Thymus (tissue), 14 donors: ENCODE data around the gene C1orf87. TPM values are rescaled to one million over a fixed set of nuclear protein-coding genes. Genes with fewer than 3 reads are reported as not detected.

Experiments
- DNase-seq, 9 donors: peaks; one replicate each; pipeline ENCODE4 v3.0.0-alpha.2; 2013; ENCODE audit warnings: low spot score in 9 of 9, low read depth in 6 of 9, missing footprints in 1 of 9
- H3K27ac ChIP-seq, 2 donors: one replicate each; pipeline ENCODE4 v1.5.1; 2013; ENCODE audit warnings: control low read depth in 1 of 2, low read depth in 1 of 2, low read length in 1 of 2, mild to moderate bottlenecking in 1 of 2, moderate library complexity in 1 of 2
- H3K27me3 ChIP-seq, 2 donors: one replicate each; pipeline ENCODE4 v1.5.1; 2013; ENCODE audit warnings: low read length in 1 of 2; ENCODE audit not compliant: control insufficient read depth in 2 of 2, insufficient read depth in 1 of 2
- H3K36me3 ChIP-seq, 2 donors: one replicate each; pipeline ENCODE4 v1.5.1; 2013; ENCODE audit warnings: low read length in 1 of 2, mild to moderate bottlenecking in 1 of 2, moderate library complexity in 1 of 2; ENCODE audit not compliant: control insufficient read depth in 2 of 2, insufficient read depth in 2 of 2
- H3K4me1 ChIP-seq, 2 donors: one replicate each; pipeline ENCODE4 v1.5.1; 2013; ENCODE audit warnings: low read length in 2 of 2; ENCODE audit not compliant: control insufficient read depth in 2 of 2, insufficient read depth in 2 of 2
- H3K4me3 ChIP-seq, 2 donors: one replicate each; pipeline ENCODE4 v1.5.1; 2013; ENCODE audit warnings: low read length in 2 of 2, control low read depth in 1 of 2, mild to moderate bottlenecking in 1 of 2
- H3K9me3 ChIP-seq, 2 donors: one replicate each; pipeline ENCODE4 v1.5.1; 2013; ENCODE audit warnings: low read length in 1 of 2, mild to moderate bottlenecking in 1 of 2; ENCODE audit not compliant: control insufficient read depth in 2 of 2, insufficient read depth in 1 of 2
- WGBS: extraction: QIAGEN DNeasy Blood & Tissue Kit; methylation state at CpG from one replicate; pipeline ENCODE4 v1.1.7; 2013; 5-methylcytosine and 5-hydroxymethylcytosine counted together
- long read RNA-seq, 10 donors: transcript quantifications; one replicate each; lab custom pipeline, GENCODE V29; 2026
- polyA plus RNA-seq: library from polyadenylated mRNA; stranded (reverse); fragments of 200-250 nt; gene quantifications from one replicate; pipeline ENCODE4 v1.2.3, GENCODE V29; 2013
- total RNA-seq: library from RNA; stranded (reverse); fragments of 120-200 nt; gene quantifications from one replicate; pipeline ENCODE4 v1.2.4, GENCODE V29; 2013
- donor health status: healthy.

C1orf87 gene, protein sequence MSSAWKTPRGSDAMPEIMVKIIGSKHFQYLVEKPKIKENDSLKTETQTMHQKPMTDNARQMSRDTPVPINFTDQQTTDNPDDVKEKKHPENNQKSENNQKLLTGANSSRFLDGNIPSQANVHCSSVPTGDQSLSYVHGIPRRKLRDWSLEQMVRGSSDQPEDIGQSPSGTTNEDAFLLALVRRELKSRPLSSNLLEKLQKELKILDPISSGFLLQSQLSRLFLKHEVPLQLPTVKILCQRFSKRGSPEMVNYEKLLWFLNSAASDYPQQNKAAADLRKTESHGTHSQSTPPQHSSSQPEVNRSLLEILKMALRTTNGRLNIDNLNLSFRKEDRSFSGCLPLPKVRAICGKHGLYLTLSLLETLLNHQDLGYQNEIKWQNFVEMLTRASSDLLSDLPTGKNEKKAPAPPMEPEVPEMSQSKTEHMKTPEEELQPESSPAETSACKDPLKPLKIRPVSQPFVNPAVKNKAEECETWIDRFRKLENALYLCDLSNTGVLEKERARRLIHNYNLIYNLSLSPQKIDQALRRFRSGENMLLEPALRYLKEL
- total RNA-seq (0.09 TPM), polyA plus RNA-seq (0.11 TPM)
- long read RNA-seq, donor 1: 0 reads
- long read RNA-seq, donor 2: 0 reads
- long read RNA-seq, donor 3: 0 reads
- long read RNA-seq, donor 4: 0 reads
- long read RNA-seq, donor 5: 0 reads
- long read RNA-seq, donor 6: 0 reads
- long read RNA-seq, donor 7: 0 reads
- long read RNA-seq, donor 8: 0 reads
- long read RNA-seq, donor 9: 0 reads
- long read RNA-seq, donor 10: 0 reads

DNA sequence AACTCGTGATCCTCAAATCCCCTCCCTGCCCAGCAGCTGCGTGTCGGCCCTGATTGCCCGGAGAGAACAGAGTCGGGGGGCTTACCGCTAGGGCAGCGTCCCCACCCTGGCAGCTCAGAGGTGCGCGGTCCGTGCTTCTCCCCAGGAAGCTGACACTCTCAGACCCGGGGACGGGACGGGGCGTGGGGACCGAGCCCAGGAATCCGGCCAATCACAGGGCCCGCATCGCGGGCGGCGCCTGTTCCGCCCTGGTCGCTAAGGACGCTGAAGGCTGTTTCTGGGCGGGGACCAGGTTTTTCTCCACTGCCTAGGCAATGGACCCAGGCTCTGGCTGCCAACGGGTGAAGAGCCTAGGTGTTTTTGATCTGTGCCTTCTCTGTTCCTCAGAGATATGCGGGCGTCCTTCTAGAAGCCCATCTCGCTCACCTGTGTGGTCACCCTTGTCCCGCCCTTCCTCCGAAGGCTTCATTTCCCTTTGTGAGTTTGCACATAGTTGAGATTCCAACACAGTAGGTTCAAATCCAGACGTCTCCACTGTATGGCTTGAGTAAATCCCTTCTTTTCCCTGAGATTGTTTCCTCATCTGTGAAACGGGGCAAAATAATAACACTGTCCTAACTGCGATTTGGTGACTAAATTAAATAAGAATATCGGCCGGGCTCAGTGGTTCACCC is at the start of gene C1orf87:
C1orf87 (minus strand) TSS at position 166 of the 674 bp plus-strand sequence. CDS start 1,127 bp downstream, outside the sequence.
- H3K9me3 ChIP-seq: no peaks in the 10 kb centered on the region
- no peak within 1 kb of the TSS for H3K27ac ChIP-seq
- 24% methylated on average over 36 of the region's 36 CpGs for WGBS
- H3K27me3 ChIP-seq: peaks cover 6 to 26% of the 10 kb centered on the region in 2 donors
- no peak within 1 kb of the TSS for H3K4me3 ChIP-seq
- H3K4me1 ChIP-seq: peaks cover 0 to 5% of the 10 kb centered on the region in 2 donors
- DNase-seq: no peak
- H3K36me3 ChIP-seq: no peaks in the 10 kb centered on the region

DNA sequence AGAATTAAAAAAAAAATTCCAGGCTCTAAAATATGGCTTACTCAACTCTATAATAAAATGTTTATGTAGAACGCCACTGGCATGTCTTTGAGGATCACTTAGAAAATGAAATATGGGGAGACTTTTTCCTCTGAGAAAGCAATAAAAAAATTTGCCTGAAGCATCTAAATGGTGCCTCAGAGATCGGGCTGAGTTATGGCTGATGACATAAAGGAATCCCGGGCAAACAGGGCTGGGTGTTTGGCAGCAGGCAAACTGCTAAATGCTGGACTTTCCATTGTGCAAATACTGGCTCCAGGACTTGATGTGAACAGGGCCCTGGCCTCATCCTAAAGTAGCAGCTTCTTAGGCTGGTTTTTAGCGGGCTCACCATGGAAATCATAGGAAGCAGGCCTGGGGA is 44.5 kb upstream of the C1orf87 start:
- WGBS: 96% methylated on average over 4 of the region's 4 CpGs
- H3K27me3 ChIP-seq: no peaks in the 10 kb centered on the region
- H3K9me3 ChIP-seq: no peaks in the 10 kb centered on the region
- H3K4me1 ChIP-seq: no peaks in the 10 kb centered on the region
- H3K27ac ChIP-seq: no peak overlapping the region
- no peak for DNase-seq
- no peaks in the 10 kb centered on the region for H3K36me3 ChIP-seq
- no peak overlapping the region for H3K4me3 ChIP-seq

DNA sequence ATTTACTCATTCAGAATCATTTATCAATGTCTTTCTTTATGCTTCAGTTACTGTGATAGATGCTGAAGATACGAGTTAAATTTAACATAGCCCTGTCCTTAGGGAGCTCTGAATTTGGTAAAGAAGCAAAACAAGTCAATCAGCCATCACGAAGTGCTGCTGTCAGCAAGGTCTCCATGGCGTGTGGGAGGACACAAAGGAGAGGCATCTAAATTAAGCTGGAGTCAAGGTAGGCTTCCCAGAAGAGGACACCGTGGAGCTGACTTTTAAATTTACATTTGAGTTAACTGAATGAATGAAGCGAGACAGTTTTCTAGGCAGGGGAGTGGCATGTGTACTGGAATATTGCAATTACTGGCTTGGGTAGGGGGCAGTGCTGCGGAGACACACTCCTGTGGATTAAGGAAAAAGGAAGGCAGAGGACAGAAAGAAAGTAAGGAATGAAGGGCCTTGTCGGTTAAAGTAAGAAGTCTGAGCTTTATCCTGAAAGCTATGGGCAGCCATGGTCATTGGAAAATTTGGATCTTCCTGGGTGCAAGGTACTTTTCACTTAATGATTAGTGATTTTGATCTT is 41.3 kb upstream of the C1orf87 start:
- DNase-seq: no peak
- WGBS: 92% methylated on average over 7 of the region's 7 CpGs
- Histone ChIP-seq H3K4me3 (no peak overlapping the region), H3K4me1 (no peaks in the 10 kb centered on the region), H3K9me3 (no peaks in the 10 kb centered on the region), H3K27me3 (no peaks in the 10 kb centered on the region), H3K27ac (no peak overlapping the region), H3K36me3 (no peaks in the 10 kb centered on the region)

DNA sequence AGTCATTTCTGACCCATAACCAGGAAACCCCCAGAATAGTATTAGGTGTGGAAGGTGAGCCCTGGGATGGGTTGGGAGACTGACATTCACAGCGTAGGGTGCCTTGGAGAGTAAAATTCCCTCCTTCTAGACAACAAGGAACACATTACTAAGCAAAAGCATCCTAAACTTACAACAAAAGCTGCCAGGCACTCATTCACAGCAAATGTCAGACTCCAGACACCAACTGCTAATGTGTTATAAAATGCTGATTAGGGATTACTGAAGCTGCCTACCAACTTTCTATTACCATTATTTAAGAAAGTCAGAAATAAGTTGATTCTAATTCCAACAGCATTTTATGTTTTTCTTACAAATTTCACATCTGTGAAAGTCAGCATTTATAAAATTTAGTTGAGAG is 40.0 kb upstream of the C1orf87 start:
- Histone ChIP-seq H3K27me3 (no peaks in the 10 kb centered on the region), H3K9me3 (no peaks in the 10 kb centered on the region), H3K36me3 (no peaks in the 10 kb centered on the region), H3K27ac (no peak overlapping the region), H3K4me3 (no peak overlapping the region), H3K4me1 (no peaks in the 10 kb centered on the region)
- WGBS: 86% methylated on average over 1 of the region's 1 CpG
- no peak for DNase-seq

DNA sequence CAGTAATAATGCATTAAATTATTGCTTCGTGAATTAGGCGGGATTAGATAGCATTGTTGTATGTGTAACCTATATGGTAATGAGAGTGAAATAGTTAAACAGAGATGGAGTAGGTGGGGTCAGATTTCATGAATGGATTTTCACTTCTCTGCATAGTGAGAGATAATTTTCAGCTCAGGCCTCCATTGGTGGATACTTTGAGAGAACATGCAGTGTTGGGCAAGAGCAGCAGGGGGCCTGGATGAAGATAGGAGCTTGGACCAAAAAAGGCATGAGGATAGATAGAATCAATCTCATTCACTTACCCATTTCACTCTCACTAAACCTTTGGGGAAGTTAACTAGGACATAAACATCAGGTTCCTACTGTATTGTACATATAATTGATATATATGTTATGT is 39.5 kb upstream of the C1orf87 start:
- Histone ChIP-seq H3K36me3 (no peaks in the 10 kb centered on the region), H3K4me3 (no peak overlapping the region), H3K27me3 (no peaks in the 10 kb centered on the region), H3K27ac (no peak overlapping the region), H3K4me1 (no peaks in the 10 kb centered on the region), H3K9me3 (no peaks in the 10 kb centered on the region)
- DNase-seq: no peak
- 100% methylated on average over 2 of the region's 2 CpGs for WGBS

DNA sequence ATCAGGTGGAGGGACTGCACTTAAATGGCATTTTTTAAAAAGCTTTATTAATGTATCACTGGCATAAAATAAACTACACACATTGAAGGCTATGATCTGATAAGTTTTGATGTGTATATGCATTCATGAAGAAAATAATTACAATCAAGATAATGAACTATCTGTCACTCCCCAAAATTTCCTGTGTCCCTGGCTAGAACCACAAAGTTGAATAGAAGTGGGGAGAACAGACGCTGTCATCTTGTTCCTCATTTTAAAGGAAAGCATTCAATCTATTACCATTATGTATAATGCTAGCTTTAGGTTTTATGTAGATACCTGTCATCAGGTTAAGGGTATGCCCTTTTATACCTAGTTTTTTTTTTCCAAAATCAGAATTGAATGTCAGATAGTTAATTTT is 38.1 kb upstream of the C1orf87 start:
- H3K9me3 ChIP-seq: no peaks in the 10 kb centered on the region
- WGBS: 15% methylated on average over 1 of the region's 1 CpG
- H3K4me3 ChIP-seq: no peak overlapping the region
- no peak for DNase-seq
- H3K27ac ChIP-seq: no peak overlapping the region
- H3K4me1 ChIP-seq: no peaks in the 10 kb centered on the region
- H3K27me3 ChIP-seq: no peaks in the 10 kb centered on the region
- no peaks in the 10 kb centered on the region for H3K36me3 ChIP-seq

DNA sequence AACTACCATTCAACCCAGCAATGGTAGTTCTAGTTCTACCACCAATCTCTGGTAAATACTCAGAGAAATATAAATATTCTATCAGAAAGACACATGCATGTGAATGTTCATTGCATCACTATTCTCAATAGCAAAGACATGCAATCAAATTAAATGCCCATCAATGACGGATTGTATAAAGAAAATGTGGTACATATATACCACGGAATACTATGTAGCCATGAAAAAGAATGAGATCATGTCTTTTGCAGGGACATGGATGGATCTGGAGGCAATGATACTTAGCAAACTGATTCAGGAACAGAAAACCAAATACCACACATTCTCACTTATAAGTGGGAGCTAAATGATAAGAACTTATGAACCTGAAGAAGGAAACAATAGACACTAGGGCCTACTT is 37.5 kb upstream of the C1orf87 start:
- 97% methylated on average over 2 of the region's 2 CpGs for WGBS
- no peak for DNase-seq
- H3K36me3 ChIP-seq: no peaks in the 10 kb centered on the region

DNA sequence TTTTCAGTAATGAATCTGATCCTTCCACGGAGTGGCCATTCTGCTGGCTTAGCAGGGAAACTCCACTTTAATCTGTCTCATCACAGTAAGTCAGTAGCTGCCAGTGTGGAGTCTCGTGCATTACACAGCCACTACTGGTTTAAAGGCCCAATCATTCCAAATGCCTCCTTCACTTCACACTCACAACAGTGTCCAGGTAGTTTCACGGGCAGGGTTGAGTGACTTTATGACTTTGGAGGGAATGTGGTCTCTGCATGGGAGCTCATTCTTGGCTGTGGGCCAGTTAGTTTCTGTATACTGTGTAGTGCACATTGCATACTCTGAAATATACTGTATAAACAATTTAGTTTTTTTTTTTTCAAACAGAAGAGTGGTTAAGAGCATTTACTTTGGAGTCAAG is 34.6 kb upstream of the C1orf87 start:
- DNase-seq: no peak
- Histone ChIP-seq H3K4me3 (no peak overlapping the region), H3K27me3 (no peaks in the 10 kb centered on the region), H3K4me1 (no peaks in the 10 kb centered on the region), H3K9me3 (no peaks in the 10 kb centered on the region), H3K27ac (no peak overlapping the region), H3K36me3 (no peaks in the 10 kb centered on the region)
- 95% methylated on average over 3 of the region's 3 CpGs for WGBS

More for the DNA sequence above, 37.5 kb upstream of the C1orf87 start:
- Histone ChIP-seq H3K9me3 (no peaks in the 10 kb centered on the region), H3K27me3 (no peaks in the 10 kb centered on the region), H3K4me1 (no peaks in the 10 kb centered on the region), H3K4me3 (no peak overlapping the region), H3K27ac (no peak overlapping the region)

DNA sequence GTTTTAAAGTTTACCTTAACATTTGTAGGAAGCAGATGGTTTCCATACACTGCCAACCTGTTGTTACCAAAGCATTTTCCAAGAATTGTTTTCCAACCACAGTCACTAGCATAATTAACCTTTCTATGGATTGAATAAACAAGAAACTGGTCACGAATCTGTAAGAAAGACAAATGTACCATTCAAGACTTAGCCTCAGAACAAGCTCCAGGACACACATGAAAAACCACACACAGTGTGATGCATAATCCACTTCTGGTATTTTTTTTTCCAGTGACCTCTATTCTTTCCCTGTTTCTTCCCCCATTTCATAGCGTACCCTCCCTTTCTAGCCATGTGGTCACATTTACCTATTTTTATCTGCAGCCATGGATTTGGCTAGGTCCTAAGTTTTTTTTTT is 29.6 kb upstream of the C1orf87 start:
- 61% methylated on average over 2 of the region's 2 CpGs for WGBS
- Histone ChIP-seq H3K4me1 (no peaks in the 10 kb centered on the region), H3K4me3 (no peak overlapping the region), H3K27me3 (no peaks in the 10 kb centered on the region), H3K36me3 (no peaks in the 10 kb centered on the region), H3K27ac (no peak overlapping the region), H3K9me3 (no peaks in the 10 kb centered on the region)
- no peak for DNase-seq
